Subcutaneous adipose tissue (tissue), 4 donors: ENCODE results near the gene POMGNT1. TPM values are rescaled to one million over a fixed set of nuclear protein-coding genes. Genes with fewer than 3 reads are reported as not detected.

Experiments
- CTCF ChIP-seq: fragments of 450-650 bp; IDR thresholded peaks from one replicate; pipeline ENCODE4 v1.5.1; 2016; ENCODE audit warnings: low read depth, mild to moderate bottlenecking, control low read depth, antibody characterized with exemption, moderate library complexity
- total RNA-seq, 4 donors: library from RNA; depleted of rRNA; stranded (reverse); fragments of >200 nt; gene quantifications; one replicate each; pipeline ENCODE4 v1.1.0, GENCODE V29; 2016

POMGNT1 gene
- total RNA-seq, 4 donors from 2014 or later: 20.4 to 37.2 (median 35.9) TPM

GRCh38 chr1:46183926-46184557 lies 14.2 kb downstream of the POMGNT1 start:
- TF ChIP-seq CTCF: no peak

- no peak for TF ChIP-seq CTCF
Measured at GRCh38 chr1:46183079-46183847, 15.0 kb downstream of the POMGNT1 start.

GRCh38 chr1:46181343-46182260 lies 16.6 kb downstream of the POMGNT1 start:
- no peak for TF ChIP-seq CTCF

GRCh38 chr1:46180082-46180616 lies 18.1 kb downstream of the POMGNT1 start:
- TF ChIP-seq CTCF: no peak

GRCh38 chr1:46179138-46180081 lies 18.8 kb downstream of the POMGNT1 start:
- no peak for TF ChIP-seq CTCF

GRCh38 chr1:46176211-46176865 lies 21.9 kb downstream of the POMGNT1 start, which contains the start of gene P3R3URF:
Gene P3R3URF (minus strand): TSS chr1:46176488. CDS start chr1:46176471, 17 bp downstream.
- TF ChIP-seq CTCF: no peak
